ENCODE measurements around the gene PCA3. TPM values are rescaled to one million over a fixed set of nuclear protein-coding genes. Genes with fewer than 3 reads are reported as not detected.

Gene PCA3
- total RNA-seq, 2 experiments from 2014 or later = not detected

DNA sequence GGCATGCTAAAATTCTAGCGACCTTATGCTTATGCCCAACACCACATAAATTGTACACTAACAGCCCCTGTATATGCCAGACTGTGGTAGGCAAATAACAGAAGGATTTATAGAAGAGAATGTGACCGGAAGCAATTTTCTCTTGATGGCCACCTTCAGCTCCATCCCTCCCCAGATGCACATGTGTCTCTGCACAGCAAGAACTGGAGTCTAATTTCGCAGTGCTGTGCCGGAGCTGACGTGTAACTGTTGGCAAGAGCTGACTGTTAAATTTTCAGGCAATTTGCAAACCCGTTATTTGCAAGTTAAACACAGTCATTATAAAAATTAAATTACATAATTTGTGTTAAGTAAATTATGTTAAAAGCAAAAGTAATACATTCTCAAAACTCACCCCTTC lies 48.4 kb downstream of the PCA3 start:
- CTCF ChIA-PET = interaction anchor here (1.4 kb wide), 1 partner anchor 38 kb away, joined by 3 read pairs; no protein-coding TSS in a partner anchor
- H3K27ac Mint-ChIP-seq = no peak overlapping the region
- no peaks in the 10 kb centered on the region for H3K4me1 Mint-ChIP-seq
- no peaks in the 10 kb centered on the region for H3K9me3 Mint-ChIP-seq
- POLR2A ChIA-PET = no interaction called here
- no peak overlapping the region for H3K4me3 Mint-ChIP-seq
- no peaks in the 10 kb centered on the region for H3K36me3 Mint-ChIP-seq (ENCODE audit: low read depth)
- peaks cover 12% of the 10 kb centered on the region for H3K27me3 Mint-ChIP-seq
- no peak for DNase-seq

DNA sequence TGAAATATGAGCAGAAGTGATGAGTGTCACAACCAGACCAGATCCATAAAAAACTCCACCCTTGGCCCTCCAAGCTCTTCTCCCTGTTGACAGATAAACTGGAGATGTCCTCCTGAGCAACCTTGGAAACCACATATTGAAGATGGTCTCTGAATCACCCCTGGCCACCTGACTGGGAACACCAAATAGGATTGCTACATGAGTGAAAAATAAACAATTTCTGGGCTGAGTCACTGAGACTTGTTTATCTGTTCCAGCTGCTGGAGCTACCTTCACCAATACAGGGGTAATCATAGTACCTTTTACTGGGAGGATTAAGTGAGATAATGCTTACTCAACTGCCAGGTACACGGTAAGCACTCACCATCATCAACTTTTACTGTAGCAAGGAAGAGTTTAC lies 53.3 kb downstream of the PCA3 start:
- Mint-ChIP-seq H3K4me3 (no peak overlapping the region), H3K27ac (no peak overlapping the region), H3K36me3 (ENCODE audit: low read depth) (no peaks in the 10 kb centered on the region), H3K4me1 (no peaks in the 10 kb centered on the region), H3K27me3 (peaks cover 4% of the 10 kb centered on the region), H3K9me3 (no peaks in the 10 kb centered on the region)
- no peak for DNase-seq
- CTCF ChIA-PET = no interaction called here
- POLR2A ChIA-PET = no interaction called here

DNA sequence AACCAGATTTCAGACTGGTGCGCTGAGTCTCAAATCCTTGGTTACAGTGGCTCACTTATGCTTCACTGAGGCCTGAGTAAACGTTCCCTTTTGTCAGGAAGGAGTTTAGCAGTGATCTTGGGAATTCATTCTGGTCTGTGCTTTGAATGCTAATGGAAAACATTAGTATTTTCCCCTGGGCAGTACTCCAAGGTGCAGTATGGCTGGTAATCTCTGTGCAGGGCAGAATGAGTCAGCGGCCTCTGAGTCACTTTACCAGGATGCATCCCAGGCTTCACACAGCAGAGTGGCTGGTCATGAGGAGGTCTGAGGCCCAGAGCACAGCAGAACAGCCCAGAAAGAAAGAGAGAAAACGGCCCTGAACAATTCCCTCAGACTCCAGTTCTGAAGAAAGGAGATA lies 54.0 kb downstream of the PCA3 start:
- Mint-ChIP-seq H3K9me3 (no peaks in the 10 kb centered on the region), H3K27me3 (peaks cover 4% of the 10 kb centered on the region), H3K4me1 (no peaks in the 10 kb centered on the region), H3K4me3 (no peak overlapping the region), H3K27ac (no peak overlapping the region), H3K36me3 (ENCODE audit: low read depth) (no peaks in the 10 kb centered on the region)
- ChIA-PET POLR2A (no interaction called here), CTCF (no interaction called here)
- DNase-seq = no peak

- peaks cover 6% of the 10 kb centered on the region for H3K27me3 Mint-ChIP-seq
- no peaks in the 10 kb centered on the region for H3K4me1 Mint-ChIP-seq
- POLR2A ChIA-PET = no interaction called here
- no peak overlapping the region for H3K27ac Mint-ChIP-seq
- H3K9me3 Mint-ChIP-seq = no peaks in the 10 kb centered on the region
- no peaks in the 10 kb centered on the region for H3K36me3 Mint-ChIP-seq (ENCODE audit: low read depth)
- no peak for DNase-seq
- CTCF ChIA-PET = interaction anchor here (1.4 kb wide), 1 partner anchor 12 kb away, joined by 4 read pairs; no protein-coding TSS in a partner anchor
- H3K4me3 Mint-ChIP-seq = no peak overlapping the region
Measured at GRCh38 chr9:76820431-76820830, 56.2 kb downstream of the PCA3 start.

GRCh38 chr9:76827296-76828080 lies 63.2 kb downstream of the PCA3 start:
- no peaks in the 10 kb centered on the region for H3K36me3 Mint-ChIP-seq (ENCODE audit: low read depth)
- no peaks in the 10 kb centered on the region for H3K9me3 Mint-ChIP-seq
- peaks cover 6% of the 10 kb centered on the region for H3K27me3 Mint-ChIP-seq
- ChIA-PET POLR2A (no interaction called here), CTCF (no interaction called here)
- no peaks in the 10 kb centered on the region for H3K4me1 Mint-ChIP-seq
- no peak for DNase-seq
- H3K27ac Mint-ChIP-seq = no peak overlapping the region
- no peak overlapping the region for H3K4me3 Mint-ChIP-seq

DNA sequence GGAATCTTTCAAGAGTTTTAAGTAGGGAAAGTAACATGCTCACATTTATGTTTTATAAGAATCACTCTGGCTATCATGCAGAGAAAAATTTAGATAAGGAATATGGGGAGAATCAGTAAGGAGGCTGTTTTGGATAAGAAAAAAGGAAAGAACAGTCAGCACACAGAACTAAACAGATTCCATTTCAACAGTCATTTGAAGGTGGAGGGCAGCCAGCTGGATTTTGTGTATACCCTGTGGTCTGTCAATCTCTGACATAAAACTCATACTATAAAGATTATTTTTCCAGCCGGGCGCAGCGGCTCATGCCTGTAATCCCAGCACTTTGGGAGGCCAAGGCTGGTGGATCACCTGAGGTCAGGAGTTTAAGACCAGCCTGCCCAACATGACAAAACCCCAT lies 64.2 kb downstream of the PCA3 start:
- Mint-ChIP-seq H3K36me3 (ENCODE audit: low read depth) (no peaks in the 10 kb centered on the region), H3K9me3 (no peaks in the 10 kb centered on the region)
- POLR2A ChIA-PET = no interaction called here

GRCh38 chr9:76835571-76836283 lies 71.5 kb downstream of the PCA3 start:
- no peak overlapping the region for H3K4me3 Mint-ChIP-seq
- CTCF ChIA-PET = no interaction called here
- no peak for DNase-seq
- H3K27ac Mint-ChIP-seq = no peak overlapping the region
- H3K27me3 Mint-ChIP-seq = no peaks in the 10 kb centered on the region
- H3K9me3 Mint-ChIP-seq = no peaks in the 10 kb centered on the region
- H3K4me1 Mint-ChIP-seq = no peaks in the 10 kb centered on the region
- POLR2A ChIA-PET = no interaction called here
- H3K36me3 Mint-ChIP-seq (ENCODE audit: low read depth) = no peaks in the 10 kb centered on the region

More for the DNA sequence above, 64.2 kb downstream of the PCA3 start:
- Mint-ChIP-seq H3K4me3 (no peak overlapping the region), H3K27me3 (peaks cover 6% of the 10 kb centered on the region), H3K27ac (no peak overlapping the region), H3K4me1 (no peaks in the 10 kb centered on the region)
- CTCF ChIA-PET = interaction anchor here (1.0 kb wide), 1 partner anchor 40 kb away, joined by 6 read pairs; no protein-coding TSS in a partner anchor
- DNase-seq = no peak

Other genes starting within 250 kb of the PCA3 start
- gene PRUNE2, start 141.7 kb downstream of the PCA3 start, total RNA-seq = under 1 TPM; 0.23 to 0.42 TPM